ENCODE results near the gene CD8B. TPM values are rescaled to one million over a fixed set of nuclear protein-coding genes. Genes with fewer than 3 reads are reported as not detected.
"Not testable (repeated sequence)": the region's sequence is repeated elsewhere in the genome, so short reads cannot be mapped to it uniquely, and the experiment has no call there.

The CD8B gene
- total RNA-seq, 1 experiment from 2014 or later = 0.24 TPM

GRCh38 chr2:86857688-86858087, 4.0 kb downstream of the CD8B start:
- H3K79me1 ChIP-seq (ENCODE audit: insufficient read depth, low read depth, low read length, poor library complexity, severe bottlenecking); H3K23me2 ChIP-seq (ENCODE audit: insufficient read length, low read depth, low read length, poor library complexity, severe bottlenecking); H3T11ph ChIP-seq (ENCODE audit: low read length); H2BK20ac ChIP-seq (ENCODE audit: low read depth, low read length, poor library complexity, severe bottlenecking); H3K9me3 Mint-ChIP-seq; H3K27ac Mint-ChIP-seq; H3K9me3 ChIP-seq (ENCODE audit: control insufficient read depth, low read depth, low read length); H2BK15ac ChIP-seq (ENCODE audit: low read depth, low read length); H3K18ac ChIP-seq (ENCODE audit: insufficient read length, low read depth, low read length); H2BK5ac ChIP-seq (ENCODE audit: insufficient read length, low read length); H3K36me3 Mint-ChIP-seq (ENCODE audit: insufficient read depth in 1 of 3, low read depth in 3 of 3); H3K23ac ChIP-seq (ENCODE audit: insufficient read length, low read depth, low read length); H3K4me3 Mint-ChIP-seq; H3K27ac ChIP-seq (ENCODE audit: insufficient read length, low read depth, low read length); H3K27me3 ChIP-seq (ENCODE audit: insufficient read depth, low read length); H3K14ac ChIP-seq (ENCODE audit: insufficient read depth, low read length); H4K8ac ChIP-seq (replicated peaks; ENCODE audit: insufficient read length, low read depth, low read length); H3K9ac ChIP-seq (ENCODE audit: extremely low read depth, insufficient read length, low read length); H2AFZ ChIP-seq (ENCODE audit: low read length); H2AK5ac ChIP-seq (ENCODE audit: insufficient read length, low read length); H3K56ac ChIP-seq (ENCODE audit: insufficient read length, low read depth, low read length); H3K79me2 ChIP-seq (ENCODE audit: insufficient read depth, low read length); H2BK12ac ChIP-seq (ENCODE audit: insufficient read length, low read depth, low read length); H3K4me2 ChIP-seq (ENCODE audit: insufficient read depth, insufficient read length, low read length); H3K4ac ChIP-seq (ENCODE audit: low read depth, low read length); H4K20me1 ChIP-seq (ENCODE audit: control insufficient read depth, insufficient read depth, insufficient read length); H4K5ac ChIP-seq (ENCODE audit: insufficient read length, low read depth, low read length); H3K4me1 ChIP-seq (ENCODE audit: insufficient read depth, low read length); H4K91ac ChIP-seq (ENCODE audit: insufficient read length, low read depth, low read length); H2BK120ac ChIP-seq (ENCODE audit: low read depth, low read length, poor library complexity, severe bottlenecking); DNase-seq: not testable (repeated sequence)
- H3K27me3 Mint-ChIP-seq (ENCODE audit: low read depth) = peaks cover 23% of the 10 kb centered on the region
- WGBS (ENCODE audit: extremely low coverage, insufficient read length, low lambda C conversion rate) = no CpG with 5 or more reads among the region's 5 CpGs
- peaks cover 6 to 12% of the 10 kb centered on the region in 2 experiments for H3K4me1 Mint-ChIP-seq

GRCh38 chr2:86856498-86856897, 5.2 kb downstream of the CD8B start:
- H3K27ac Mint-ChIP-seq; H3K4ac ChIP-seq (ENCODE audit: low read depth, low read length); H3K23ac ChIP-seq (ENCODE audit: insufficient read length, low read depth, low read length); H2BK20ac ChIP-seq (ENCODE audit: low read depth, low read length, poor library complexity, severe bottlenecking); H3K9me3 Mint-ChIP-seq; H3K23me2 ChIP-seq (ENCODE audit: insufficient read length, low read depth, low read length, poor library complexity, severe bottlenecking); H3K9me3 ChIP-seq (ENCODE audit: control insufficient read depth, low read depth, low read length); H3K36me3 Mint-ChIP-seq (ENCODE audit: insufficient read depth in 1 of 3, low read depth in 3 of 3); H3K56ac ChIP-seq (ENCODE audit: insufficient read length, low read depth, low read length); H3K27ac ChIP-seq (ENCODE audit: insufficient read length, low read depth, low read length); H4K91ac ChIP-seq (ENCODE audit: insufficient read length, low read depth, low read length); H2AFZ ChIP-seq (ENCODE audit: low read length); H2AK5ac ChIP-seq (ENCODE audit: insufficient read length, low read length); H2BK120ac ChIP-seq (ENCODE audit: low read depth, low read length, poor library complexity, severe bottlenecking); H3T11ph ChIP-seq (ENCODE audit: low read length); H3K14ac ChIP-seq (ENCODE audit: insufficient read depth, low read length); H3K27me3 ChIP-seq (ENCODE audit: insufficient read depth, low read length); H3K4me2 ChIP-seq (ENCODE audit: insufficient read depth, insufficient read length, low read length); H3K4me1 ChIP-seq (ENCODE audit: insufficient read depth, low read length); H3K18ac ChIP-seq (ENCODE audit: insufficient read length, low read depth, low read length); H4K20me1 ChIP-seq (ENCODE audit: control insufficient read depth, insufficient read depth, insufficient read length); H3K9ac ChIP-seq (ENCODE audit: extremely low read depth, insufficient read length, low read length); H2BK15ac ChIP-seq (ENCODE audit: low read depth, low read length); H3K79me1 ChIP-seq (ENCODE audit: insufficient read depth, low read depth, low read length, poor library complexity, severe bottlenecking); H2BK5ac ChIP-seq (ENCODE audit: insufficient read length, low read length); H4K8ac ChIP-seq (replicated peaks; ENCODE audit: insufficient read length, low read depth, low read length); DNase-seq; H3K4me3 Mint-ChIP-seq; H3K79me2 ChIP-seq (ENCODE audit: insufficient read depth, low read length); H2BK12ac ChIP-seq (ENCODE audit: insufficient read length, low read depth, low read length); H4K5ac ChIP-seq (ENCODE audit: insufficient read length, low read depth, low read length): not testable (repeated sequence)
- peaks cover 18% of the 10 kb centered on the region for H3K27me3 Mint-ChIP-seq (ENCODE audit: low read depth)
- peaks cover 4 to 12% of the 10 kb centered on the region in 2 experiments for H3K4me1 Mint-ChIP-seq
- no CpG with 5 or more reads among the region's 4 CpGs for WGBS (ENCODE audit: extremely low coverage, insufficient read length, low lambda C conversion rate)
